PC-9 (cell line): ENCODE results near the gene TENM4.

Experiments used
- CTCF ChIP-seq: fragments of 200-600 bp; sonication (generic); conservative IDR thresholded peaks from 2 replicates; pipeline ENCODE4 v1.6.1; 2017; ENCODE audit warnings: mixed run types, antibody characterized with exemption, mild to moderate bottlenecking, moderate library complexity
- EZH2 ChIP-seq: fragments of 200-600 bp; sonication (generic); IDR thresholded peaks from 2 replicates; pipeline ENCODE4 v1.8.0; 2017; ENCODE audit warnings: antibody characterized with exemption, low read depth

GRCh38 chr11:79066456-79067351 lies 374.1 kb downstream of the TENM4 start:
- TF ChIP-seq CTCF (no peak), EZH2 (no peak)
